Gastrocnemius medialis (tissue), 4 donors: ENCODE measurements around the gene ZNF622.

Experiments
- POLR2A ChIP-seq, 2 donors: fragments of 450-650 bp; IDR thresholded peaks; one replicate each; pipeline ENCODE4 v1.6.1; 2017; ENCODE audit warnings: antibody characterized with exemption in 2 of 2, mild to moderate bottlenecking in 2 of 2, moderate library complexity in 2 of 2
- TF ChIP-seq, protein P1 (sequence below), 5 experiments: fragments of 450-650 bp in 3 of 5; fragments of 200-600 bp in 2 of 5; sonication (generic) in 2 of 5; IDR thresholded peaks in 4 of 5; conservative IDR thresholded peaks in 1 of 5; 1 replicate in 4 of 5; 2 replicates in 1 of 5; pipeline ENCODE4 v1.5.1; 2016 to 2019; ENCODE audit warnings: antibody characterized with exemption in 5 of 5, mild to moderate bottlenecking in 3 of 5, moderate library complexity in 3 of 5

DNA sequence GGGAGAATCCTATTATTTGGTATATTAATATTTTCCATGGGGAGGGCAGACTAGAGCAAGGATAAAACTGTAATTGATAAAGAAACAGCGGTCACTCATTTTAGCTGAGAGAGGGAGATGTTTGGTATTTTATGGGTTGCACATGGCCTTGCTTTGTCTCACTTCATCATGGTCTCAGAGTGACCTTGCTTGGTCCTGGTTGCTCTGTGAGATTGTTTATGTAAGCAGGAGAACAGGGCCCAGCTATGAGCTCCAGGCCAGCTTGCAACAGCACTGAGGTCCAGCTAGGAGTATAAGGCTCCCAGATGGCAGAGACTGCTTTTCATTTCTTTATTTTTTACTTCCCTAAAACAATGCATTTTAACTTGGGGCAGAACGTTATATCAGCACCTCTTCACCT, 50.7 kb downstream of the ZNF622 start:
- TF ChIP-seq, protein P1, sequence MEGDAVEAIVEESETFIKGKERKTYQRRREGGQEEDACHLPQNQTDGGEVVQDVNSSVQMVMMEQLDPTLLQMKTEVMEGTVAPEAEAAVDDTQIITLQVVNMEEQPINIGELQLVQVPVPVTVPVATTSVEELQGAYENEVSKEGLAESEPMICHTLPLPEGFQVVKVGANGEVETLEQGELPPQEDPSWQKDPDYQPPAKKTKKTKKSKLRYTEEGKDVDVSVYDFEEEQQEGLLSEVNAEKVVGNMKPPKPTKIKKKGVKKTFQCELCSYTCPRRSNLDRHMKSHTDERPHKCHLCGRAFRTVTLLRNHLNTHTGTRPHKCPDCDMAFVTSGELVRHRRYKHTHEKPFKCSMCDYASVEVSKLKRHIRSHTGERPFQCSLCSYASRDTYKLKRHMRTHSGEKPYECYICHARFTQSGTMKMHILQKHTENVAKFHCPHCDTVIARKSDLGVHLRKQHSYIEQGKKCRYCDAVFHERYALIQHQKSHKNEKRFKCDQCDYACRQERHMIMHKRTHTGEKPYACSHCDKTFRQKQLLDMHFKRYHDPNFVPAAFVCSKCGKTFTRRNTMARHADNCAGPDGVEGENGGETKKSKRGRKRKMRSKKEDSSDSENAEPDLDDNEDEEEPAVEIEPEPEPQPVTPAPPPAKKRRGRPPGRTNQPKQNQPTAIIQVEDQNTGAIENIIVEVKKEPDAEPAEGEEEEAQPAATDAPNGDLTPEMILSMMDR (IDR thresholded peaks at IDR 0.05 in 4 of 5, conservative IDR thresholded peaks at IDR 0.05 in 1 of 5): no peak
- no peak for TF ChIP-seq POLR2A (IDR thresholded peaks at IDR 0.05)
